Trophoblast cell (in vitro differentiated cells and primary cell): ENCODE measurements around the gene SSBP2.

Experiments used
- DNase-seq, 2 donors: peaks; one replicate each; pipeline ENCODE4 v3.0.0-alpha.2; 2016
- H2AFZ ChIP-seq: 2 replicates; pipeline ENCODE4 v1.6.1; 2013; ENCODE audit warnings: low read length, moderate library complexity, mild to moderate bottlenecking; ENCODE audit not compliant: insufficient read depth, poor library complexity
- H2AK5ac ChIP-seq: 2 replicates; pipeline ENCODE4 v1.6.1; 2013; ENCODE audit warnings: mild to moderate bottlenecking, low read length
- H2BK120ac ChIP-seq: 2 replicates; pipeline ENCODE4 v1.6.1; 2013; ENCODE audit warnings: low read length, mild to moderate bottlenecking, moderate library complexity; ENCODE audit not compliant: insufficient read depth, poor library complexity
- H2BK12ac ChIP-seq: 2 replicates; pipeline ENCODE4 v1.6.1; 2013; ENCODE audit warnings: mild to moderate bottlenecking, low read length, moderate library complexity
- H2BK5ac ChIP-seq: 2 replicates; pipeline ENCODE4 v1.6.1; 2013; ENCODE audit warnings: low read length, low read depth, moderate library complexity, mild to moderate bottlenecking; ENCODE audit not compliant: poor library complexity
- H3K14ac ChIP-seq: 2 replicates; pipeline ENCODE4 v1.6.1; 2013; ENCODE audit warnings: mild to moderate bottlenecking, low read length
- H3K18ac ChIP-seq: 2 replicates; pipeline ENCODE4 v1.6.1; 2013; ENCODE audit warnings: mild to moderate bottlenecking, low read length
- H3K23ac ChIP-seq: 2 replicates; pipeline ENCODE4 v1.6.1; 2013; ENCODE audit warnings: low read length
- H3K27ac ChIP-seq: 2 replicates; pipeline ENCODE4 v1.5.1; 2013; ENCODE audit warnings: low read depth, mild to moderate bottlenecking, inconsistent platforms, low read length, moderate library complexity
- H3K27me3 ChIP-seq: 2 replicates; pipeline ENCODE4 v1.6.1; 2013; ENCODE audit warnings: inconsistent platforms, mild to moderate bottlenecking, low read length, moderate library complexity; ENCODE audit not compliant: insufficient read depth
- H3K36me3 ChIP-seq, 2 experiments: 1 replicate in 1 of 2; 2 replicates in 1 of 2; pipeline ENCODE4 v1.6.1; 2013; ENCODE audit warnings: low read length in 2 of 2, mild to moderate bottlenecking in 2 of 2, moderate library complexity in 1 of 2; ENCODE audit not compliant: insufficient read depth in 2 of 2, control insufficient read depth in 1 of 2
- H3K4ac ChIP-seq: 2 replicates; pipeline ENCODE4 v1.6.1; 2013; ENCODE audit warnings: low read depth, mild to moderate bottlenecking, low read length, moderate library complexity
- H3K4me1 ChIP-seq, 2 experiments: 1 replicate in 1 of 2; 2 replicates in 1 of 2; pipeline ENCODE4 v1.6.1; 2013; ENCODE audit warnings: low read length in 2 of 2, mild to moderate bottlenecking in 2 of 2, moderate library complexity in 1 of 2; ENCODE audit not compliant: insufficient read depth in 2 of 2, control insufficient read depth in 1 of 2
- H3K4me2 ChIP-seq: 2 replicates; pipeline ENCODE4 v1.6.1; 2013; ENCODE audit warnings: inconsistent platforms, mild to moderate bottlenecking, low read length, moderate library complexity
- H3K4me3 ChIP-seq: 2 replicates; pipeline ENCODE4 v1.5.1; 2013; ENCODE audit warnings: mild to moderate bottlenecking, low read depth, low read length, inconsistent platforms
- H3K79me1 ChIP-seq: one replicate; pipeline ENCODE4 v1.6.1; 2013; ENCODE audit warnings: low read length
- H3K79me2 ChIP-seq: 2 replicates; pipeline ENCODE4 v1.6.1; 2013; ENCODE audit warnings: low read length, mild to moderate bottlenecking; ENCODE audit not compliant: control insufficient read depth, insufficient read depth, poor library complexity
- H3K9ac ChIP-seq: 2 replicates; pipeline ENCODE4 v1.6.1; 2013; ENCODE audit warnings: mild to moderate bottlenecking, low read length
- H3K9me3 ChIP-seq: 2 replicates; pipeline ENCODE4 v1.6.1; 2013; ENCODE audit warnings: low read depth, mild to moderate bottlenecking, control low read depth, inconsistent platforms, low read length; ENCODE audit not compliant: insufficient read depth
- H4K12ac ChIP-seq: 2 replicates; pipeline ENCODE4 v1.6.1; 2013; ENCODE audit warnings: low read depth, mild to moderate bottlenecking, low read length, moderate library complexity
- H4K8ac ChIP-seq: 2 replicates; pipeline ENCODE4 v1.6.1; 2013; ENCODE audit warnings: low read depth, mild to moderate bottlenecking, low read length, moderate library complexity
- H4K91ac ChIP-seq: one replicate; pipeline ENCODE4 v1.6.1; 2013; ENCODE audit warnings: low read depth, mild to moderate bottlenecking, low read length, moderate library complexity
- WGBS: extraction: QIAGEN DNeasy Blood & Tissue Kit; methylation state at CpG from one replicate; pipeline ENCODE4 v1.1.7; 2013; ENCODE audit warnings: missing lambda C conversion rate; ENCODE audit not compliant: insufficient read length, insufficient coverage; ENCODE audit errors: extremely low coverage; 5-methylcytosine and 5-hydroxymethylcytosine counted together

The SSBP2 gene

GRCh38 chr5:81525690-81526089 lies 225.2 kb downstream of the SSBP2 start:
- Histone ChIP-seq H3K79me1 (no peaks in the 10 kb centered on the region), H3K9me3 (no peaks in the 10 kb centered on the region), H3K79me2 (no peaks in the 10 kb centered on the region), H3K14ac (no peak overlapping the region), H2BK120ac (no peak overlapping the region), H4K12ac (no peak overlapping the region), H3K4me1 (no peaks in the 10 kb centered on the region), H2AK5ac (no peak overlapping the region), H2BK12ac (no peak overlapping the region), H3K9ac (no peak overlapping the region), H2BK5ac (no peak overlapping the region), H3K4me2 (no peak overlapping the region), H3K27me3 (no peaks in the 10 kb centered on the region), H2AFZ (no peak overlapping the region), H3K36me3 (no peaks in the 10 kb centered on the region), H3K23ac (peak overlapping the region; percentile 80), H3K27ac (no peak overlapping the region), H4K8ac (no peak overlapping the region), H3K18ac (no peak overlapping the region), H3K4me3 (no peak overlapping the region), H4K91ac (no peak overlapping the region), H3K4ac (no peak overlapping the region)
- 100% methylated on average over 1 of the region's 2 CpGs for WGBS
- peak in 1 of 2 donors; percentile 26 for DNase-seq

GRCh38 chr5:81524015-81524414 lies 226.9 kb downstream of the SSBP2 start:
- H3K9ac ChIP-seq = no peak overlapping the region

GRCh38 chr5:81522571-81522970 lies 228.3 kb downstream of the SSBP2 start:
- no peak overlapping the region for H3K4me2 ChIP-seq
- no CpG with 5 or more reads among the region's 1 CpG for WGBS
- H3K4me1 ChIP-seq = no peaks in the 10 kb centered on the region
- no peak overlapping the region for H2BK12ac ChIP-seq
- H3K79me2 ChIP-seq = no peaks in the 10 kb centered on the region
- H3K14ac ChIP-seq = no peak overlapping the region
- no peak overlapping the region for H4K8ac ChIP-seq
- H4K91ac ChIP-seq = no peak overlapping the region
- H3K9ac ChIP-seq = no peak overlapping the region
- no peak for DNase-seq
- H3K36me3 ChIP-seq = no peaks in the 10 kb centered on the region
- no peak overlapping the region for H3K27ac ChIP-seq
- no peak overlapping the region for H2AFZ ChIP-seq
- no peak overlapping the region for H3K4me3 ChIP-seq
- no peak overlapping the region for H3K18ac ChIP-seq
- no peaks in the 10 kb centered on the region for H3K27me3 ChIP-seq
- H3K9me3 ChIP-seq = no peaks in the 10 kb centered on the region
- H2BK120ac ChIP-seq = no peak overlapping the region
- H3K4ac ChIP-seq = no peak overlapping the region
- no peak overlapping the region for H4K12ac ChIP-seq
- H3K23ac ChIP-seq = no peak overlapping the region
- H3K79me1 ChIP-seq = no peaks in the 10 kb centered on the region
- no peak overlapping the region for H2BK5ac ChIP-seq
- H2AK5ac ChIP-seq = no peak overlapping the region

More at GRCh38 chr5:81524015-81524414, 226.9 kb downstream of the SSBP2 start:
- Histone ChIP-seq H3K4me2 (no peak overlapping the region), H3K27ac (no peak overlapping the region), H4K91ac (no peak overlapping the region), H3K14ac (no peak overlapping the region), H2BK120ac (no peak overlapping the region), H2BK12ac (no peak overlapping the region), H3K27me3 (no peaks in the 10 kb centered on the region), H2AFZ (no peak overlapping the region), H3K18ac (no peak overlapping the region), H3K36me3 (no peaks in the 10 kb centered on the region), H3K9me3 (no peaks in the 10 kb centered on the region), H4K12ac (no peak overlapping the region), H2AK5ac (no peak overlapping the region), H2BK5ac (no peak overlapping the region), H3K23ac (no peak overlapping the region), H3K4ac (no peak overlapping the region), H3K79me2 (no peaks in the 10 kb centered on the region), H4K8ac (no peak overlapping the region), H3K79me1 (no peaks in the 10 kb centered on the region), H3K4me1 (no peaks in the 10 kb centered on the region), H3K4me3 (no peak overlapping the region)
- DNase-seq = no peak

GRCh38 chr5:81520769-81521168 lies 230.1 kb downstream of the SSBP2 start:
- no peak overlapping the region for H2AK5ac ChIP-seq
- no peak overlapping the region for H3K4me3 ChIP-seq
- H2AFZ ChIP-seq = no peak overlapping the region
- H3K9ac ChIP-seq = no peak overlapping the region
- no peak for DNase-seq
- no peak overlapping the region for H3K4ac ChIP-seq
- no peak overlapping the region for H2BK12ac ChIP-seq
- no peaks in the 10 kb centered on the region for H3K9me3 ChIP-seq
- no peaks in the 10 kb centered on the region for H3K4me1 ChIP-seq
- H2BK5ac ChIP-seq = no peak overlapping the region
- no peak overlapping the region for H4K12ac ChIP-seq
- H2BK120ac ChIP-seq = no peak overlapping the region
- no peak overlapping the region for H3K23ac ChIP-seq
- H3K79me1 ChIP-seq = no peaks in the 10 kb centered on the region
- H4K91ac ChIP-seq = no peak overlapping the region
- H3K14ac ChIP-seq = no peak overlapping the region
- H3K18ac ChIP-seq = no peak overlapping the region
- no peaks in the 10 kb centered on the region for H3K27me3 ChIP-seq
- H3K36me3 ChIP-seq = no peaks in the 10 kb centered on the region
- H3K79me2 ChIP-seq = no peaks in the 10 kb centered on the region
- no peak overlapping the region for H3K27ac ChIP-seq
- no peak overlapping the region for H4K8ac ChIP-seq
- no peak overlapping the region for H3K4me2 ChIP-seq
